AG09309 (cell line): ENCODE measurements around the gene MOB3C.
"Not testable (repeated sequence)": the region's sequence is repeated elsewhere in the genome, so short reads cannot be mapped to it uniquely, and the experiment has no call there.

ENCODE experiments used
- DNase-seq: peaks from one replicate; pipeline ENCODE4 v3.0.0-alpha.2; 2010; ENCODE audit warnings: low read depth
- H3K4me3 ChIP-seq: 2 replicates; pipeline ENCODE4 v1.5.1; 2011; ENCODE audit warnings: mild to moderate bottlenecking, low read depth, low read length, moderate library complexity; ENCODE audit not compliant: control insufficient read depth
- CTCF ChIP-seq: IDR thresholded peaks from 2 replicates; pipeline ENCODE4 v1.5.1; 2011; ENCODE audit warnings: mild to moderate bottlenecking, low read depth, low read length, inconsistent platforms; ENCODE audit not compliant: insufficient read depth, control insufficient read depth; ENCODE audit errors: missing control alignments

The MOB3C gene

GRCh38 chr1:46654012-46654411, 37.4 kb upstream of the MOB3C start:
- TF ChIP-seq CTCF, result no peak
- DNase-seq, result no peak
- no peak overlapping the region for H3K4me3 ChIP-seq

- TF ChIP-seq CTCF, result no peak
- H3K4me3 ChIP-seq, result no peak overlapping the region
- peak; percentile 21 for DNase-seq
Measured at GRCh38 chr1:46653405-46653958, 36.9 kb upstream of the MOB3C start.

- no peak for TF ChIP-seq CTCF
- DNase-seq, result no peak
- H3K4me3 ChIP-seq, result no peak overlapping the region
Measured at GRCh38 chr1:46652321-46653100, 35.9 kb upstream of the MOB3C start.

- H3K4me3 ChIP-seq, DNase-seq: not testable (repeated sequence)
Measured at GRCh38 chr1:46651152-46651551, 34.5 kb upstream of the MOB3C start.

GRCh38 chr1:46650491-46650890, 33.9 kb upstream of the MOB3C start:
- TF ChIP-seq CTCF, result no peak
- no peak for DNase-seq
- H3K4me3 ChIP-seq, result no peak overlapping the region

GRCh38 chr1:46649764-46650163, 33.2 kb upstream of the MOB3C start:
- H3K4me3 ChIP-seq, result no peak overlapping the region
- no peak for TF ChIP-seq CTCF
- DNase-seq, result no peak

- no peak for TF ChIP-seq CTCF
- H3K4me3 ChIP-seq, result no peak overlapping the region
- DNase-seq, result no peak
Measured at GRCh38 chr1:46647611-46648010, 31.0 kb upstream of the MOB3C start.
